ENCODE measurements around the gene MYL12B. TPM values are rescaled to one million over a fixed set of nuclear protein-coding genes. Genes with fewer than 3 reads are reported as not detected.

Gene MYL12B
- total RNA-seq, result 100 to 1,000 TPM; 261 to 505 (median 275) TPM

GRCh38 chr18:3261373-3262233 is at the start of gene MYL12B:
MYL12B (plus strand) TSS chr18:3262133; CDS start chr18:3272899, 10,766 bp downstream.
- no peak for TF ChIP-seq CTCF (IDR thresholded peaks at IDR 0.05; ENCODE audit: low read depth)

- no peak for TF ChIP-seq CTCF (IDR thresholded peaks at IDR 0.05; ENCODE audit: low read depth)
These were observed 49.3 kb upstream of the MYL12B start for GRCh38 chr18:3212657-3213056.

GRCh38 chr18:3213300-3214059 is 48.5 kb upstream of the MYL12B start:
- TF ChIP-seq CTCF (IDR thresholded peaks at IDR 0.05; ENCODE audit: low read depth), result no peak

GRCh38 chr18:3214855-3215637 is 46.9 kb upstream of the MYL12B start:
- no peak for TF ChIP-seq CTCF (IDR thresholded peaks at IDR 0.05; ENCODE audit: low read depth)

- TF ChIP-seq CTCF (IDR thresholded peaks at IDR 0.05; ENCODE audit: low read depth), result no peak
These were observed 44.9 kb upstream of the MYL12B start for GRCh38 chr18:3216987-3217386.

- no peak for TF ChIP-seq CTCF (IDR thresholded peaks at IDR 0.05; ENCODE audit: low read depth)
These were observed 43.8 kb upstream of the MYL12B start for GRCh38 chr18:3217948-3218647.

All from subcutaneous adipose tissue (tissue), 4 donors.